IMR-90 (cell line): ENCODE measurements around the gene SHC4. TPM values are rescaled to one million over a fixed set of nuclear protein-coding genes. Genes with fewer than 3 reads are reported as not detected.

Source experiments
- ATAC-seq: fragments of 200-7000 bp; cut with Tn5 transposase; 2 replicates; pipeline ENCODE4 v1.9.1; 2020; ENCODE audit warnings: low read depth, mild to moderate bottlenecking, moderate library complexity
- BruUV-seq: library from RNA; stranded (reverse); fragments of 400-500 nt; replicated peaks from 2 replicates; lab custom pipeline; 2021; lab: Mats Ljungman, UMichigan
- CTCF ChIA-PET: fragments of 300-600 bp; formaldehyde crosslinking; extraction: SDS; loops from one replicate; lab custom pipeline; 2021; ENCODE audit warnings: antibody characterized with exemption; lab: Yijun Ruan, JAX
- POLR2A ChIA-PET: fragments of 300-600 bp; sonication (Branson Sonifier 250); formaldehyde crosslinking; loops from one replicate; lab custom pipeline; 2022; ENCODE audit warnings: antibody characterized with exemption; ENCODE audit not compliant: unreplicated experiment; lab: Charles Lee
- DNase-seq: peaks from one replicate; pipeline ENCODE4 v3.0.0; 2013
- H2AFZ ChIP-seq: replicated peaks from 2 replicates; pipeline ENCODE3; 2013; ENCODE audit warnings: low read length, mild to moderate bottlenecking; ENCODE audit not compliant: poor library complexity
- H2AK5ac ChIP-seq: 2 replicates; pipeline ENCODE4 v1.6.1; 2013; ENCODE audit warnings: low read depth, low read length, inconsistent platforms
- H2AK9ac ChIP-seq: replicated peaks from 2 replicates; pipeline ENCODE3; 2013; ENCODE audit warnings: mild to moderate bottlenecking, low read depth, low read length, moderate library complexity; ENCODE audit not compliant: poor library complexity
- H2BK120ac ChIP-seq: 2 replicates; pipeline ENCODE4 v1.6.1; 2013; ENCODE audit warnings: low read depth, low read length, inconsistent platforms
- H2BK15ac ChIP-seq: 3 replicates; pipeline ENCODE4 v1.6.1; 2013; ENCODE audit warnings: low read depth, low read length, inconsistent platforms
- H2BK20ac ChIP-seq: 2 replicates; pipeline ENCODE4 v1.6.1; 2013; ENCODE audit warnings: low read depth, mild to moderate bottlenecking, inconsistent platforms, low read length, moderate library complexity
- H2BK5ac ChIP-seq: 2 replicates; pipeline ENCODE4 v1.6.1; 2013; ENCODE audit warnings: mild to moderate bottlenecking, low read depth, low read length, inconsistent platforms; ENCODE audit not compliant: poor library complexity, severe bottlenecking
- H3K14ac ChIP-seq: replicated peaks from 2 replicates; pipeline ENCODE4 v1.6.1; 2013; ENCODE audit warnings: low read depth, low read length, inconsistent platforms
- H3K18ac ChIP-seq: 2 replicates; pipeline ENCODE4 v1.6.1; 2013; ENCODE audit warnings: low read depth, low read length, control low read depth
- H3K23ac ChIP-seq: 2 replicates; pipeline ENCODE4 v1.6.1; 2013; ENCODE audit warnings: low read depth, low read length, inconsistent platforms
- H3K27ac ChIP-seq: 2 replicates; pipeline ENCODE4 v1.5.1; 2013; ENCODE audit warnings: mild to moderate bottlenecking, control low read depth, low read length; ENCODE audit not compliant: insufficient read depth
- H3K27me3 ChIP-seq: 2 replicates; pipeline ENCODE4 v1.6.1; 2013; ENCODE audit warnings: low read length; ENCODE audit not compliant: control insufficient read depth, insufficient read depth
- H3K36me3 ChIP-seq: 2 replicates; pipeline ENCODE4 v1.6.1; 2013; ENCODE audit warnings: low read length, mixed read lengths; ENCODE audit not compliant: control insufficient read depth, insufficient read depth
- H3K4ac ChIP-seq: 2 replicates; pipeline ENCODE4 v1.6.1; 2013; ENCODE audit warnings: low read depth, low read length, inconsistent platforms
- H3K4me1 ChIP-seq: 2 replicates; pipeline ENCODE4 v1.6.1; 2013; ENCODE audit warnings: low read length, mixed read lengths; ENCODE audit not compliant: control insufficient read depth, insufficient read depth
- H3K4me2 ChIP-seq: 2 replicates; pipeline ENCODE4 v1.6.1; 2013; ENCODE audit warnings: low read depth, mild to moderate bottlenecking, control low read depth, low read length, moderate library complexity
- H3K4me3 ChIP-seq: 2 replicates; pipeline ENCODE4 v1.5.1; 2013; ENCODE audit warnings: low read depth, mild to moderate bottlenecking, control low read depth, low read length, moderate library complexity; ENCODE audit not compliant: insufficient read depth
- H3K56ac ChIP-seq: 2 replicates; pipeline ENCODE4 v1.6.1; 2013; ENCODE audit warnings: low read length, inconsistent platforms; ENCODE audit not compliant: insufficient read depth; ENCODE audit errors: extremely low read depth
- H3K79me1 ChIP-seq, 2 experiments: 2 replicates each; pipeline ENCODE4 v1.6.1; 2013; ENCODE audit warnings: low read length in 2 of 2, inconsistent platforms in 1 of 2, low read depth in 1 of 2
- H3K9ac ChIP-seq: 2 replicates; pipeline ENCODE4 v1.6.1; 2013; ENCODE audit warnings: low read depth, low read length, control low read depth
- H3K9me1 ChIP-seq: 2 replicates; pipeline ENCODE4 v1.6.1; 2013; ENCODE audit warnings: low read length, inconsistent platforms; ENCODE audit not compliant: insufficient read depth
- H3K9me3 ChIP-seq: 2 replicates; pipeline ENCODE4 v1.6.1; 2013; ENCODE audit warnings: low read length; ENCODE audit not compliant: control insufficient read depth, insufficient read depth
- H4K20me1 ChIP-seq: 2 replicates; pipeline ENCODE4 v1.6.1; 2013; ENCODE audit warnings: low read length, inconsistent platforms; ENCODE audit not compliant: insufficient read depth
- H4K5ac ChIP-seq: 2 replicates; pipeline ENCODE4 v1.6.1; 2013; ENCODE audit warnings: mild to moderate bottlenecking, low read depth, low read length, control low read depth
- H4K8ac ChIP-seq, 2 experiments: 2 replicates each; pipeline ENCODE4 v1.6.1; 2013; ENCODE audit warnings: low read depth in 2 of 2, low read length in 2 of 2, control low read depth in 1 of 2, inconsistent platforms in 1 of 2
- H4K91ac ChIP-seq: 2 replicates; pipeline ENCODE4 v1.6.1; 2013; ENCODE audit warnings: low read depth, low read length, inconsistent platforms; ENCODE audit not compliant: insufficient read depth
- CEBPB ChIP-seq: IDR thresholded peaks from 2 replicates; pipeline ENCODE4 v1.6.1; 2012; ENCODE audit warnings: low read depth, low read length, improper control_type of control experiment
- POLR2A ChIP-seq: IDR thresholded peaks from 2 replicates; pipeline ENCODE4 v1.6.1; 2012; ENCODE audit warnings: mild to moderate bottlenecking, low read depth, low read length
- WGBS, 2 experiments: methylation state at CpG; one replicate each; pipeline versions ENCODE4 v1.1.5 to v1.1.7; 2013; ENCODE audit warnings: missing lambda C conversion rate in 2 of 2; ENCODE audit not compliant: insufficient read length in 1 of 2; ENCODE audit errors: extremely low coverage in 2 of 2; 5-methylcytosine and 5-hydroxymethylcytosine counted together
- dilution Hi-C: fragments of 300-500 bp; cut with HindIII; formaldehyde crosslinking; loops from one replicate; pipeline ENCODE4 v1.14.3; 2018; ENCODE audit warnings: low sequenced_read_pairs; ENCODE audit not compliant: unreplicated experiment
- in situ Hi-C: fragments of 300-500 bp; cut with MboI; formaldehyde crosslinking; loops from 3 replicates; pipeline ENCODE4 v1.14.3; 2019; ENCODE audit warnings: low sequenced_read_pairs, inconsistent platforms, mixed read lengths
- intact Hi-C: fragments of 100-400 bp; cut with micrococcal nuclease; formaldehyde crosslinking; loops from 2 replicates; pipeline ENCODE4 v1.10.0; 2022
- polyA plus RNA-seq, 3 experiments: library from polyadenylated mRNA; depleted of rRNA; stranded (reverse); fragments of >200 nt; gene quantifications; 2 replicates each; pipeline ENCODE4 v1.2.3, GENCODE V29; 2012; ENCODE audit warnings: low replicate concordance in 1 of 3
- total RNA-seq: library from RNA; depleted of rRNA; stranded (reverse); fragments of >200 nt; gene quantifications from 2 replicates; pipeline ENCODE4 v1.2.3, GENCODE V29; 2012

SHC4 gene
- total and polyA plus RNA-seq, 2 of the 4 experiments (the other 2 are of a cell fraction), result 0.91 to 2.7 TPM

DNA sequence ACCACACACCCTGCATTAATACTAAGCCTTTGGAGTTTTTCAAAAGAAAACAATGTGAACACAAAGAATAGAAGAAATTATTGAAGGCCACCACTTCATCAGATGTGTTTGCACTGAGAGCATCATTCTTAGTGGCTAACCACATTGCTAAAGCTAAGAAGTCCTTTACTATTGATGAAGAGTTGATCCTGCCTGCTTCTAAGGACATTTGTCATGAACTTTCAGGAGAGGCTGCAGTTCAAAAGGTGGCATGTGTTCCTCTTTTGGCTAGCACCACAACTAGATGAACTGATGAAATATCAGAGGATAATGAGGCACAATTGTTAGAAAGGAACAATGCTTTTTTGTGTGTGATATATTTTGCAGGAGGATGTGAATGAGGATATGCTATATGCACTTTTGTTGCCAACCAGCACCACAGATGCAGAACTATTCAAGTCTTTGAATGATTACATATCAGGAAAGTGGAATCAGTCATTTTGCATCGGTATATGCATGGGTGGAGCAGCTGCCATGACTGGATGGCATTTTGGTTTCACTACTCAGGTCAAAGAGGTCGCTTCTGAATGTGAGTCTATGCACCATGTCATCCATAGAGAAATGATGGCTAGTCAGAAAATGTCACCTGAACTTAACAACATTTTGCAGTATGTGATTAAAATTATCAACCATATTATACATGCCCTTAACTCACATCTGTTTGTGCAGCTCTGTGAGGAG is 88.3 kb downstream of the SHC4 start:
- 83% methylated on average over 1 of the region's 2 CpGs; no CpG with 5 or more reads in 1 of the 2 experiments for WGBS, 2 experiments
- peak overlapping the region; percentile 73; the same call in 1 of the 2 replicates for H4K91ac ChIP-seq
- TF ChIP-seq POLR2A, result no peak
- TF ChIP-seq CEBPB, result no peak
- H3K56ac ChIP-seq, result no peak overlapping the region
- H2BK20ac ChIP-seq, result peak overlapping the region; percentile 76; the same call in 1 of the 2 replicates
- CTCF ChIA-PET, result no interaction called here
- H3K4me2 ChIP-seq, result no peak overlapping the region
- H4K5ac ChIP-seq, result no peak overlapping the region
- peaks cover 4 to 29% of the 10 kb centered on the region in 2 experiments; a peak in 3 of 4 replicates for H3K79me1 ChIP-seq
- H3K4ac ChIP-seq, result peak overlapping the region; percentile 53; the same call in 1 of the 2 replicates
- H3K23ac ChIP-seq, result no peak overlapping the region
- peaks cover 3% of the 10 kb centered on the region; the same call in 1 of the 2 replicates for H4K20me1 ChIP-seq
- dilution Hi-C loops (no loop called here), in situ Hi-C loops (loop anchor here (5.0 kb wide), 1 partner anchor 87 kb away; the partner anchor contains the start of gene SHC4), intact Hi-C loops (loop anchor here (5.0 kb wide), 1 partner anchor 162 kb away; no protein-coding TSS in a partner anchor)
- ATAC-seq (no peak), DNase-seq (no peak)
- no peaks in the 10 kb centered on the region for H3K27me3 ChIP-seq
- H3K14ac ChIP-seq, result peak overlapping the region; percentile 83; the same call in 1 of the 2 replicates
- no peak overlapping the region for H3K27ac ChIP-seq
- peak overlapping the region; percentile 79; the same call in 1 of the 3 replicates for H2BK15ac ChIP-seq
- POLR2A ChIA-PET, result no interaction called here
- H4K8ac ChIP-seq, result no peak overlapping the region; a peak in 1 of 4 replicates
- peaks cover 12% of the 10 kb centered on the region; the same call in 1 of the 2 replicates for H3K9me1 ChIP-seq
- H3K36me3 ChIP-seq, result no peaks in the 10 kb centered on the region
- peaks cover 7% of the 10 kb centered on the region for H3K4me1 ChIP-seq
- H2BK120ac ChIP-seq, result no peak overlapping the region
- no peak overlapping the region for H2AFZ ChIP-seq
- no peak overlapping the region for H3K18ac ChIP-seq
- H3K9me3 ChIP-seq, result no peaks in the 10 kb centered on the region
- H3K9ac ChIP-seq, result no peak overlapping the region
- no TSS peak for BruUV-seq
- H2AK5ac ChIP-seq, result peak overlapping the region; percentile 15; the same call in 1 of the 2 replicates
- H2BK5ac ChIP-seq, result peak overlapping the region; percentile 60
- H3K4me3 ChIP-seq, result no peak overlapping the region
- no peak overlapping the region for H2AK9ac ChIP-seq
